Globus pallidus (tissue), 1 donor: Measurements from ENCODE around the gene ZNF599.
A peak's percentile ranks its signal among the peaks of the same experiment; 100 is the strongest.

ENCODE experiments used
- DNase-seq: peaks from one replicate; pipeline ENCODE4 v3.0.0-alpha.2; 2015; ENCODE audit warnings: low spot score

ZNF599 gene

DNA sequence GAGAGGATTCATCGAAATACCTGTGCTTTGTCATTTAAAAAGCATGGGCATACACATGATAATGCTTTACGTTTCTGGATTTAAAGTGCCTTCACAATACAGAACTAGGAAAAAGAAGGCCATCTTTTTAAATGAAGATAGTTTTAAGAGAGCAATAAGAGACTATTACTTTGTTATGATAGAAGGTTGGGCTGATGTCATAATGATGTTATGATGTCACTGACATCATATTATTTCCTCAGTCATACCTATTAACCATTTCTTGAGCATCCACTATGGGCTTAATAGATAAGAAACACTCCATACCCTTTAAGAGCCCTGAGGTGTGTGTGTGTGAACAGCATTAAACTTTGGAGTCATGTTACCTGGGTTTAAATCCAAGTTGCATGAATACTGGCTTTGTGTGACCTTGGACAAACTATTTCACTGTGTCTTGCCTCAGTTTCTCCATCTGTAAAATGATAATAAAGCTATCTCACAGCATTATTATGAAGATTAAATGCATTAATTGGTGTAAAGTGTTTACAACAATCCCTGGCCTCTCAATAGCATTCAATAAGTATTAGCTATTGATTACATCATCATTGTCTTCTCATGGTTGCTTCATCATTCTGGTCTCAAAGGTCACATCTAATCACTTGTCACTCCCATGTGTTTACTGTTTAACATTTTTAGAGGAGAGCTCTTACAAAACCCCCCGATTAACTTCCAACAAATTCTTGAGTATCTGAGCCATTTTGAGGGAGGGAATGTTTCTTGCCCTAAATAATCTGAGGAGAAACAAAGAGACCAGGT is 27.9 kb downstream of the ZNF599 start:
- DNase-seq, result no peak

DNA sequence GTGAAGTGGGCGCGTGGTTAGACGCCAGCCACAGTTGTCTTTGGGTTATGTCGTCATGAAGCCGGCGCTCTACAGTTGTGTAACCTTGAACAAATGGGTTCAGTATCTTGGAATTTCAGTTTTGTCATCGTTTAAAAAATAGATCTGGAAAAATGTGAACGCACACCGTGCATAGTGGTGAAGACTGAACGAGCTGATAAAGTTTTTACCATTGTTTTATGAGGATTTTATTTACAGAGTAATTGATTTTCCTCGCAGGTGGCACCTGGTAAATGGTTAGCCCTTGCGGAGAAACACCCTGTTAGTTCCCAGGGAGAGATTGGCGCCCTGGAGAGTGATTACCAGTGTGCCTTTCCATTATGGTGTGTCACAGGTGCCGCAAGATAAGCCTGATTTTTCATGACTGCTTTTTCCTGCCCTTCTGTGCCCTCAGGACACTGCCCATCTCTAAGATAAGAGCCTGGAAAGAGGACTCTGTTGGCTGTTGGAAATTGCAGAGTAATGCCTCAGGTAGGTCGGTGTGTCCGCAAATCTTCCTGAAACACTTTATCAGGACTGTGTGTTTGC is 38.4 kb downstream of the ZNF599 start:
- DNase-seq, result no peak

DNA sequence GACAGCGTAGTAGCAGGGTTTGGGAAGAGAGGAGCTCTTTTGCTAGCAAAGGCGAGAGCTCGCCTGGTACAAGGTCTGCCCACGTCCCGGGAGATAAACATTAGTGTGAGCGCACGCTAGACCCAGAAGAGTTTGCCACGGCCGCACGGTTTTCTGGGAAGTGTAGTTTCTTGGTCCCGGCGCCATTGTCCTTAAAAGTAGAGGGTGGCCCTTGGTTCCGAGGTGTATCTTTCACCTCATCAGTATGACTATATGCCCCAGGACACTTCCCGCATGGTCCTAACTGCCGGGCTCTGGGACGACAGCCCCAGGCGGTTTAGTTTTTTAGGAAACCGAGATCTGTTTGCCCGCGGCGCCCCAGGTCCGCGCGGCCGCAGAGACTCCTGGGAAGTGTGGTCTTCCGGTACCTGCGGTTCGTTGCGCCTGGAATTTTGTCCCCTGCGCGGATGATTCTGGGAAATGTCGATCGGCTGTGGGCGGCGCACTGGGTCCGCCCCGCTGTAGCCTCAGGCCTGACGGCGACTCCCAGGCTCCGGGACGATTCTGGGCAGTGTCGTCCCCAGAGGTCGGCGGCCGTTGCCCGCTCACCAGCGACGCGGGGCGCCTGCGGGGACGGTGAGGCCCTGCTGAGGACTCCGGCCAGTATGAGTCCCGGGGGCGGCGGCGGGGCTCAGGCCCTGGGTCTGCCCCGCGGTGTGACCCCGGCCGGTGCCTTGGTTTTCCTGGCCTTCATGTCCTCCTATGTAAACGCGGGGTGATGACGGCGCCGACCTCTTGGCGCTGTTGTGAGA is 39.1 kb downstream of the ZNF599 start, which contains the start of gene ZNF181:
Gene ZNF181, plus strand, starts transcription at position 498 of the 791 bp plus-strand sequence. CDS start 795 bp downstream, outside the sequence.
- DNase-seq, result peak; percentile 91

DNA sequence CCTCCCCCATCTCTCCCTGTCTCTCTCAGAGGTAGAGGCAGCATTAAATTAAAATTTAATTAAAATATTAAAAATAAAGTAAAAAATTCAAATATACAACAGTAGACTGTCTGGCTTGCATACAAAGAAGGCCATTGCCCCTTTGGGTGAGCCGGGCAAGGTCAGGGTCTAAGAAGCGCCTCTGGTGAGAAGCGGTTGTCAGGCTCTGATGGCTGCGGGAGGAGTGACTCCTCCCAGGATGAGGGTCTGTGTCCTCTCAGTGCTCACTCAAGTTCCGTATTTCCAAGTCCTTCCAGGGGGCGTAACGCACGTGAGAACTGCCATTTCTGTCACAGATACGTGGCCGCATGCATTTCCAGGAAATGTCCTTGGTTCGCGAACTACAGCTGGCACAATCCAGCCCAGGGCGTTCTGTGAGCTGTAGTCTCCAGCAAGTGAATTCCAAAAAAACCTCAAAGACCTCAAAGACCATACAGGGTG is 39.7 kb downstream of the ZNF599 start:
- DNase-seq, result no peak

DNA sequence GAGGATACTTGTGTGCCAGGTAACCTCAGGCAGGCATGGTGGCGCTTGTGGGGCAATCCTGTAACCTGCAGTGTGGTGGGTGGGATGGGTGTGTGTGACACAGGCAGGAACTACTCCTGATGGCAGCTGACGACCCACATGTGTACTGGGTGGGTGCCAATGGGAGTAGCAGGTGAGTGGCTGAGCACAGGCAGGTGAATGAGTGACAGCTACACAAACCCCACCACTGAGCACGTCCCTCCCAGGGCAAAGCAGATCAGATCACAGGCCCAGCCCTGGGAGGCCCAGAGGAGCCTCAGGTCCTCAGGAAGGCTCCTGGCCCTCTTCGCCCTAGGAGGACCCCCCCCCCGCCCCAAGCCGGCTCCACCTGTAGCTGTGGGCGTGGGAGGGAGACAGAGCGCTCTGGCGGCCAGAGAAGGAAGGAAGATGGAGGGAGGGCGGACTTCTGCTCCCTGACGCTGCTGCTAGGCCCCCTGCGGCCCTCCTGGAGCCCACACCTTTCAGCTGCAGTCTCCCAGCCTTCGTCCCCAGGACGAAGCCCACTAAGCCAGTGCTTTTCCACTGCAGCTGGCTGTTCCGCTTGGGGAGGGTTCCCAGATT is 40.3 kb downstream of the ZNF599 start:
- DNase-seq, result no peak

DNA sequence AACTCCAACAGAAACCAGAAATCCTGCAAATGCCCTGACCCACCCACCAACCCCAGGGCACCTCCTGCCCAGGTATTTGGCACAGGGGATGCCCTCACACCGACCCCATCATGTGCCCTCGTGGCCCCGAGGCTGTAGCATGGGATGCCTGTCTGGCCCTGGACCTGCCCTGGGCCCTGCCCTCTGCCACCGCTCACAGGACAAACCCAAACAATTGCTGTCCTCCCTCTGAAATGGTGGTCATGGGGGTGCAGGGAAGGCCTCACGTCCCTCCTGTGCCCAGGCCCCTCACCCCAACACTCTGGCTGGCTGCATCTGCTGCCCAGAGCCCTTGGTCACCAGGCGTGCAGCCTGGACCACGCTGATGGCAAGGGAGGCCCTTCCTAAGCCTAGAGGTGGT is 41.1 kb downstream of the ZNF599 start:
- DNase-seq, result no peak

DNA sequence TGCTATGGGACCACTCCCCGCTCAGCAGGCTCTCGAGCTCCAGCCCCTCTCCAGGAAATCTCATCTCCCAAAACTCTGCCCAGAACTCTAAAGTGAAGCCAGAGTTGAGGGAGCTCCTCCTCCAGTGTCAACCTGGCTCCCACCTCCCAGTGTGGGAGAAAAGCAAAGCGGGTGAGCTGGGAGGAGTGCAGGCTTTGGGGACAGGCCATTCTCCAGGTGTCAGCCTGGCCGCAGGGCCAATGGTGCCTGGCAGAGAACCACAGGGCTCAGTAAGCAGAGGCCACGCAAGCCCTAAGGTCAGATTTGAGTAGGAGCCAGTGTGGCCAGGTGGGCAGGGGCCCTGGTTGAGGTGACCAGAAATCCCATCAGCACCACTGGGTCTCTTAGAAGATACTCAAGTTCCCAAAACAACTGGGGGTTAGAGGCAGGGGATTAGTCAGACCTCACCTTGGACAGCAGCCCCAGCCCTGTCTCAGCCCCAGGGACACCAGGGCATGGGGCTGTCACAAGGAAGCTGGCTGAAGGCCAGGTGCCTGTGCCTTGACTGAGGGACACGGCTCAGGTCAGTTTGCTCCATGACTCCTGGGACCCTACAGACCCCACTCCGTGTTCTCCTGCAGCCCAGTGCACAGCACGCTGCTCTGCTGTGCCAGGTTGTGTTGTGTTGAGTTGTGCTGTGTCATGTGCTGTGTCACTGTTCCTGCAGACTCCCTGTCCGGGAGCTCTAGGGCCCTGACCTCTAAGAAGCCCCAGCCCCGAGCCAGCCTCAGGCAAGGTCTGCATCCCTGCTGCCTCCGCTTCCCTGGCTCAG is 41.8 kb downstream of the ZNF599 start:
- no peak for DNase-seq

DNA sequence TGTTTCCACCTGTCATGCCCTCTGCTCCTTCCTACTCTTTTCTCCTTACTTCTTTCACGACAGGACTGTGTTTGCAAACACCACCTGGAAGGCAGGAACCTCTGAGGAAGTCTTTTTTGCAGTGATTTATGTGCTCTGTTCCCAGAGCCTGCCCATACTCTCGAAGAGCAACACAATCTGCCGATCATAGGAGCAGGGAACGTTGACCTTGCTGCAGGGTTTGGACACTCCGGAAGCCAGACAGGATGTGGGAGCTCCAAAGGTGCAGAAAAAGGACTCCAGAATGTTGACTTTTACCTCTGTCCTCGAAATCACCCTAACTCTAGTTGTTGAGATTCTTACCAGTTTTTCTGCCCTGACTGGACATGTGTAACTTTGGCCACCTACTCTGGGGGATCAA is 47.6 kb downstream of the ZNF599 start:
- DNase-seq, result no peak

DNA sequence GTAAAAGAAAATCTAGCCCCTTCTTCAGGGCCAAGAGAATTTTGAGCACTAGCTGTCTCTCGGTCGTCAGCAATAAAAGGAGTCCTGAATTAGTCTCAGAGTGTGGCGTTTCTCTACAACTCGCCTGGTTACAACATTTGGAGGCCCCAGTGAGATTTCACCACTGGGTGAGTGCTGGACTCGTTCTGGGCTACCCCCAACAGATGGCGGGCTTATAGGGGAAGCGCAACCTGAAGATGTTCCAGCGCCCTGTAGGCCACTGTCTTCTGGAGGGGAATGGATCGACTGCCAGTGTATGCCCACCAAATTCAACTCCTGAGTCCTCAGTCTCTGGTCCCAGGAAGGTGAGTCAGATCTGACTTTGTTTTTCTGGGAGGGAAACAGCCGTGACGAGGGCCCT is 50.7 kb downstream of the ZNF599 start:
- DNase-seq, result no peak

DNA sequence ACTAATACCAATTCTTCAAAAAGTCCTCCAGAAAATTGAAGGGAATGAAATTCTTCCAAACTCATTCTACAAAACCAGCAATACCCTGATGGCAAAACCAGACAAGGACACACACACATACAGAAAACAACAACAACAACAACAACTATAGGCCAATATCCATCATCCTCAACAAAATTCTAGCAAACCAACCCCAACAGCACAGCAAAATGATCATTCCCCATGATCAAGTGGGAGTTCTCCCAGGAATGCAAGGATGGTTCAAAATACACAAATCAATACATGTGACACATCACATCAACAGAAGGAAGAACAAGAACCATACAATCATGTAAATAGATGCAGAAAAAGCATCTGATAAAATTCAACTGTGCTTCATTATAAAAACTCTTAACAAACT is 57.7 kb downstream of the ZNF599 start:
- DNase-seq, result no peak

DNA sequence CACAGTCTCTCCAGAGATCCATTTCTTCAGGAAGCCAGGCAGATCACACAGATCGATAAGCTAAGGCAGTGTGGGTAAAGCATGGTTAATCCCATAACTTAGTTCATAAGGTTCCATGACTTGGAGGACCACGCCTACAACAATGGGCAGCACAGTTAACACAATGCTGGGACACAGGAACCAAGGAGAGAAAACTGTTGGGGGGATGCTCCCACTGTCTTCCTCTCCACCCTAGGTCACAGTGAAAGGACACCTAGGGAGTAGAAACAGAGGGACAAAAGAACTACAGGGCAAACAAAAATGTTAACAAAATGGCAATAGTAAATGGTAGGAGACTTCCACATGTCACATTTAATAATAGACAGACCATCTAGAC is 59.8 kb downstream of the ZNF599 start:
- no peak for DNase-seq

DNA sequence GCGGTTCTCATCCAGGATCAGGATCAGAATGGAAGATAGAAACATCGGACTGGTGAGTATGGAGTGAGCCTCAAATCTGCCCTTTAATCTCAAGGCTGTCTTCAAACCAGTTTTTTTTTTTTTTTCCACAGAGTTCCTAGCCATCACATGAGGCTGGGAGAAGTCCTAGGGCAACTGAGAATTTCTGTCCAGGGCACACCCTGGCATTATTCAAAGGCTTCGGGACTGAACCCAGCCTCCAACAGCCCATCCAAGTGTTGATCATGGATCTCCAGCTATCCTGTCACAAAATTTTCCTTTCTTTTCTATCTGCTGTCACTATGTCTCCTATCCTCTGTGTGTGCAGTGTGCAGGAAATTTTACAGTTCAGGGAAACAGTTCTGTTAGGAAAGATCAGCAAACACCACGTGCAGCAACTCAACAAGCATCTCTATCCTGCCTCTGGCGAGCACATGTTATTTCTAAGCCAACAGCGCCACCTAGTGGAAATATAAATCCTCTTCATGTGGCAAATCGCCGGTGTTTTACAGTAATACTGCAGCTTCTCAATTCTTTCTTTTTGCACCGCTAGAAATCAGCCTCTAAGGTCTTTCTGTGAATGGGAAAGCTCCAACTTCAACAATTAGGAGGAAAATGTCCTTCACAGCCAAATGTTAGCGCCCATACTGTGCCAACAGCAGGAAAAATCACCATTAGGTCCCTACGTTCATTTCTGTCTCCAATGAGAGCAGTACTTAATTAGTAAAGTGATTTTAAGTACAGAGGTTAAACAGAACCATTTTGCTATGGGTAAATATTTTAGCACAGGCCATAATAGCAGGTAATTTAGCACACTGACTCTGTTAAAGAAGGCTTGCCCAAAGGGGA is 60.4 kb downstream of the ZNF599 start:
- DNase-seq, result peak; percentile 80

DNA sequence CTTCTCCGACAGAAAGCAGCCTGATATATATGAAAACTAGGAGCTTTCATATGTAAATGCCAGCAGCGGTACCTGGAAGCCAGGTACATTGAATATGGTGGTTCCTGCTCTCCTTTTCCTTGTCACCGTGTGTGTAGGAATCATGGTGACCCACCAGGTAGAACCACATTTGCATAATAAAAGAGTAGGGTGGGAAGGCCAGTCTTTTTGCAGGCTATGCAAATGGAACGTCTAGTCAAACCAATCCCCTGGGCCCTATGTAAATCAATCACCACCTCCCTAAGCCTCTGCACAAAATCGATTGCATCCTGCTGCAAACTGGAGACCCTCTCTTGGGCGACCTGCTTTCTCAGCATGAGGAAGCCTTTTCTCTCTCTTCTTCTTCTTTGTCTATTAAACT is 61.1 kb downstream of the ZNF599 start:
- no peak for DNase-seq
